H9 (cell line): ENCODE results near the gene SCFD1. TPM values are rescaled to one million over a fixed set of nuclear protein-coding genes. Genes with fewer than 3 reads are reported as not detected.

Source experiments
- DNase-seq: peaks from one replicate; pipeline ENCODE4 v3.0.0-alpha.2; 2017
- H2AFZ ChIP-seq: one replicate; pipeline ENCODE4 v1.6.1; 2013; ENCODE audit warnings: mild to moderate bottlenecking, low read length, control low read depth, moderate library complexity
- H2AK5ac ChIP-seq: 2 replicates; pipeline ENCODE4 v1.6.1; 2013; ENCODE audit warnings: low read length, control low read depth, mixed read lengths; ENCODE audit not compliant: insufficient read length
- H2BK120ac ChIP-seq: one replicate; pipeline ENCODE4 v1.6.1; 2013; ENCODE audit warnings: low read depth, mild to moderate bottlenecking, low read length, control low read depth, inconsistent platforms; ENCODE audit not compliant: poor library complexity, severe bottlenecking
- H2BK12ac ChIP-seq: 2 replicates; pipeline ENCODE4 v1.6.1; 2013; ENCODE audit warnings: low read length, control low read depth, mixed read lengths, low read depth; ENCODE audit not compliant: insufficient read length
- H2BK15ac ChIP-seq: 2 replicates; pipeline ENCODE4 v1.6.1; 2013; ENCODE audit warnings: low read depth, low read length, control low read depth
- H2BK20ac ChIP-seq: one replicate; pipeline ENCODE4 v1.6.1; 2013; ENCODE audit warnings: low read depth, mild to moderate bottlenecking, low read length, control low read depth, inconsistent platforms; ENCODE audit not compliant: poor library complexity, severe bottlenecking
- H2BK5ac ChIP-seq: 2 replicates; pipeline ENCODE4 v1.6.1; 2013; ENCODE audit warnings: low read length, control low read depth, mixed read lengths; ENCODE audit not compliant: insufficient read length
- H3K14ac ChIP-seq: 2 replicates; pipeline ENCODE4 v1.6.1; 2013; ENCODE audit warnings: low read length, control low read depth; ENCODE audit not compliant: insufficient read depth
- H3K18ac ChIP-seq: 2 replicates; pipeline ENCODE4 v1.6.1; 2013; ENCODE audit warnings: low read depth, mild to moderate bottlenecking, mixed read lengths, low read length, control low read depth; ENCODE audit not compliant: insufficient read length
- H3K23ac ChIP-seq: 2 replicates; pipeline ENCODE4 v1.6.1; 2013; ENCODE audit warnings: low read length, control low read depth, mixed read lengths, low read depth; ENCODE audit not compliant: insufficient read length
- H3K23me2 ChIP-seq: 2 replicates; pipeline ENCODE4 v1.6.1; 2013; ENCODE audit warnings: low read depth, mild to moderate bottlenecking, mixed read lengths, low read length, control low read depth; ENCODE audit not compliant: insufficient read length, poor library complexity, severe bottlenecking
- H3K27ac ChIP-seq: 2 replicates; pipeline ENCODE4 v1.5.1; 2013; ENCODE audit warnings: low read length, control low read depth, mixed read lengths, low read depth; ENCODE audit not compliant: insufficient read length
- H3K27me3 ChIP-seq: 2 replicates; pipeline ENCODE4 v1.6.1; 2013; ENCODE audit warnings: low read length, control low read depth, inconsistent platforms; ENCODE audit not compliant: insufficient read depth
- H3K4ac ChIP-seq: 2 replicates; pipeline ENCODE4 v1.6.1; 2013; ENCODE audit warnings: low read depth, mild to moderate bottlenecking, control low read depth, inconsistent platforms, low read length, moderate library complexity
- H3K4me1 ChIP-seq: 2 replicates; pipeline ENCODE4 v1.6.1; 2013; ENCODE audit warnings: low read length, control low read depth, inconsistent platforms; ENCODE audit not compliant: insufficient read depth
- H3K4me2 ChIP-seq: 2 replicates; pipeline ENCODE4 v1.6.1; 2013; ENCODE audit warnings: low read length, control low read depth, mixed read lengths; ENCODE audit not compliant: insufficient read length, insufficient read depth
- H3K56ac ChIP-seq: 2 replicates; pipeline ENCODE4 v1.6.1; 2013; ENCODE audit warnings: low read depth, mild to moderate bottlenecking, mixed read lengths, low read length, control low read depth; ENCODE audit not compliant: insufficient read length
- H3K79me1 ChIP-seq: 2 replicates; pipeline ENCODE4 v1.6.1; 2013; ENCODE audit warnings: low read depth, mild to moderate bottlenecking, moderate library complexity, low read length, control low read depth, inconsistent platforms; ENCODE audit not compliant: insufficient read depth, poor library complexity, severe bottlenecking
- H3K79me2 ChIP-seq: 2 replicates; pipeline ENCODE4 v1.6.1; 2013; ENCODE audit warnings: low read length, control low read depth, inconsistent platforms; ENCODE audit not compliant: insufficient read depth
- H3K9ac ChIP-seq: 2 replicates; pipeline ENCODE4 v1.6.1; 2013; ENCODE audit warnings: low read length, control low read depth, mixed read lengths; ENCODE audit not compliant: insufficient read length; ENCODE audit errors: extremely low read depth
- H3K9me3 ChIP-seq: one replicate; pipeline ENCODE4 v1.6.1; 2013; ENCODE audit warnings: low read depth, low read length, inconsistent platforms; ENCODE audit not compliant: control insufficient read depth
- H3T11ph ChIP-seq: one replicate; pipeline ENCODE4 v1.6.1; 2013; ENCODE audit warnings: mild to moderate bottlenecking, low read length, control low read depth, inconsistent platforms
- H4K20me1 ChIP-seq: one replicate; pipeline ENCODE4 v1.6.1; 2013; ENCODE audit not compliant: control insufficient read depth, insufficient read length, insufficient read depth
- H4K5ac ChIP-seq: 2 replicates; pipeline ENCODE4 v1.6.1; 2013; ENCODE audit warnings: low read depth, mild to moderate bottlenecking, mixed read lengths, low read length, control low read depth; ENCODE audit not compliant: insufficient read length
- H4K8ac ChIP-seq: replicated peaks from 2 replicates; pipeline ENCODE4 v1.6.1; 2013; ENCODE audit warnings: low read length, control low read depth, mixed read lengths, low read depth; ENCODE audit not compliant: insufficient read length
- H4K91ac ChIP-seq: 2 replicates; pipeline ENCODE4 v1.6.1; 2013; ENCODE audit warnings: low read depth, mild to moderate bottlenecking, moderate library complexity, mixed read lengths, low read length, control low read depth; ENCODE audit not compliant: insufficient read length
- H3K27ac Mint-ChIP-seq, 3 experiments: 2 replicates in 2 of 3; 3 replicates in 1 of 3; pipeline ENCODE4 v1.8.0; 2020 to 2021; ENCODE audit warnings: mixed read lengths in 3 of 3, mild to moderate bottlenecking in 1 of 3, moderate library complexity in 1 of 3
- H3K27me3 Mint-ChIP-seq: 2 replicates; pipeline ENCODE4 v1.8.0; 2021; ENCODE audit warnings: low read depth, mild to moderate bottlenecking, moderate library complexity, mixed read lengths
- H3K36me3 Mint-ChIP-seq, 3 experiments: 2 replicates in 2 of 3; 3 replicates in 1 of 3; pipeline ENCODE4 v1.8.0; 2020 to 2021; ENCODE audit warnings: low read depth in 3 of 3, mixed read lengths in 3 of 3; ENCODE audit not compliant: insufficient read depth in 1 of 3
- H3K4me1 Mint-ChIP-seq, 2 experiments: 2 replicates each; pipeline ENCODE4 v1.8.0; 2020; ENCODE audit warnings: mixed read lengths in 2 of 2
- H3K4me3 Mint-ChIP-seq, 2 experiments: 2 replicates in 1 of 2; 3 replicates in 1 of 2; pipeline ENCODE4 v1.8.0; 2020 to 2021; ENCODE audit warnings: mild to moderate bottlenecking in 2 of 2, mixed read lengths in 2 of 2, moderate library complexity in 1 of 2
- H3K9me3 Mint-ChIP-seq, 2 experiments: 2 replicates in 1 of 2; 3 replicates in 1 of 2; pipeline ENCODE4 v1.8.0; 2020; ENCODE audit warnings: mild to moderate bottlenecking in 2 of 2, mixed read lengths in 2 of 2, moderate library complexity in 1 of 2
- CTCF ChIP-seq: fragments of 200-600 bp; sonication (generic); conservative IDR thresholded peaks from 3 replicates; pipeline ENCODE4 v1.8.0; 2021; ENCODE audit warnings: antibody characterized with exemption, mild to moderate bottlenecking
- WGBS: extraction: QIAGEN DNeasy Blood & Tissue Kit; methylation state at CpG from one replicate; pipeline ENCODE4 v1.1.7; 2013; ENCODE audit warnings: missing lambda C conversion rate, low lambda C conversion rate, mixed read lengths; ENCODE audit not compliant: insufficient read length; ENCODE audit errors: extremely low coverage; 5-methylcytosine and 5-hydroxymethylcytosine counted together
- total RNA-seq: library from RNA; stranded (reverse); gene quantifications from 2 replicates; pipeline ENCODE4 v1.2.1, GENCODE V29; 2021

Gene SCFD1
- total RNA-seq, 1 experiment from 2014 or later: 85.2 TPM

- Histone ChIP-seq H2AK5ac (no peak overlapping the region), H3K4me1 (no peaks in the 10 kb centered on the region), H2AFZ (no peak overlapping the region), H3K23me2 (no peaks in the 10 kb centered on the region), H3K9me3 (peaks cover 5% of the 10 kb centered on the region), H3K79me2 (no peaks in the 10 kb centered on the region), H3K9ac (no peak overlapping the region), H3K56ac (no peak overlapping the region), H3K14ac (no peak overlapping the region), H2BK5ac (no peak overlapping the region), H4K20me1 (no peaks in the 10 kb centered on the region), H3K27me3 (no peaks in the 10 kb centered on the region), H2BK20ac (no peak overlapping the region), H3K4me2 (no peak overlapping the region), H2BK12ac (no peak overlapping the region), H4K5ac (no peak overlapping the region), H3K18ac (no peak overlapping the region), H3K4ac (no peak overlapping the region), H4K91ac (no peak overlapping the region), H3K27ac (no peak overlapping the region), H3K79me1 (no peaks in the 10 kb centered on the region), H3K23ac (no peak overlapping the region), H3T11ph (no peak overlapping the region), H2BK120ac (no peak overlapping the region), H4K8ac (no peak overlapping the region), H2BK15ac (no peak overlapping the region)
- Mint-ChIP-seq H3K9me3 (peaks cover 28% of the 10 kb centered on the region in 2 experiments), H3K4me1 (no peaks in the 10 kb centered on the region), H3K27ac (no peak overlapping the region), H3K4me3 (no peak overlapping the region), H3K27me3 (no peaks in the 10 kb centered on the region; the same call in none of the 2 replicates), H3K36me3 (peaks cover 4 to 20% (median 13%) of the 10 kb centered on the region in 3 experiments; a peak in 6 of 7 replicates)
- DNase-seq: no peak
- TF ChIP-seq CTCF: no peak
- no CpG with 5 or more reads among the region's 1 CpG for WGBS
These were observed 141.8 kb downstream of the SCFD1 start for GRCh38 chr14:30763891-30764290.
